ENCODE data around the gene WIZ.

The WIZ gene

GRCh38 chr19:15457701-15458484 lies 8.1 kb upstream of the WIZ start:
- Histone ChIP-seq H3K36me3 (ENCODE audit: control insufficient read depth, insufficient read depth, low read length) (peaks cover 57% of the 10 kb centered on the region), H3K27me3 (replicated peaks; ENCODE audit: control insufficient read depth, insufficient read depth, low read length) (no peaks in the 10 kb centered on the region), H3K4me3 (replicated peaks; ENCODE audit: low read depth, low read length) (no peak overlapping the region)
- TF ChIP-seq, protein P1, sequence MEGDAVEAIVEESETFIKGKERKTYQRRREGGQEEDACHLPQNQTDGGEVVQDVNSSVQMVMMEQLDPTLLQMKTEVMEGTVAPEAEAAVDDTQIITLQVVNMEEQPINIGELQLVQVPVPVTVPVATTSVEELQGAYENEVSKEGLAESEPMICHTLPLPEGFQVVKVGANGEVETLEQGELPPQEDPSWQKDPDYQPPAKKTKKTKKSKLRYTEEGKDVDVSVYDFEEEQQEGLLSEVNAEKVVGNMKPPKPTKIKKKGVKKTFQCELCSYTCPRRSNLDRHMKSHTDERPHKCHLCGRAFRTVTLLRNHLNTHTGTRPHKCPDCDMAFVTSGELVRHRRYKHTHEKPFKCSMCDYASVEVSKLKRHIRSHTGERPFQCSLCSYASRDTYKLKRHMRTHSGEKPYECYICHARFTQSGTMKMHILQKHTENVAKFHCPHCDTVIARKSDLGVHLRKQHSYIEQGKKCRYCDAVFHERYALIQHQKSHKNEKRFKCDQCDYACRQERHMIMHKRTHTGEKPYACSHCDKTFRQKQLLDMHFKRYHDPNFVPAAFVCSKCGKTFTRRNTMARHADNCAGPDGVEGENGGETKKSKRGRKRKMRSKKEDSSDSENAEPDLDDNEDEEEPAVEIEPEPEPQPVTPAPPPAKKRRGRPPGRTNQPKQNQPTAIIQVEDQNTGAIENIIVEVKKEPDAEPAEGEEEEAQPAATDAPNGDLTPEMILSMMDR (IDR thresholded peaks at IDR 0.05; ENCODE audit: insufficient read depth, low read length, poor library complexity, severe bottlenecking): no peak
- no peak for DNase-seq (ENCODE audit: extremely low read depth, insufficient read length)

DNA sequence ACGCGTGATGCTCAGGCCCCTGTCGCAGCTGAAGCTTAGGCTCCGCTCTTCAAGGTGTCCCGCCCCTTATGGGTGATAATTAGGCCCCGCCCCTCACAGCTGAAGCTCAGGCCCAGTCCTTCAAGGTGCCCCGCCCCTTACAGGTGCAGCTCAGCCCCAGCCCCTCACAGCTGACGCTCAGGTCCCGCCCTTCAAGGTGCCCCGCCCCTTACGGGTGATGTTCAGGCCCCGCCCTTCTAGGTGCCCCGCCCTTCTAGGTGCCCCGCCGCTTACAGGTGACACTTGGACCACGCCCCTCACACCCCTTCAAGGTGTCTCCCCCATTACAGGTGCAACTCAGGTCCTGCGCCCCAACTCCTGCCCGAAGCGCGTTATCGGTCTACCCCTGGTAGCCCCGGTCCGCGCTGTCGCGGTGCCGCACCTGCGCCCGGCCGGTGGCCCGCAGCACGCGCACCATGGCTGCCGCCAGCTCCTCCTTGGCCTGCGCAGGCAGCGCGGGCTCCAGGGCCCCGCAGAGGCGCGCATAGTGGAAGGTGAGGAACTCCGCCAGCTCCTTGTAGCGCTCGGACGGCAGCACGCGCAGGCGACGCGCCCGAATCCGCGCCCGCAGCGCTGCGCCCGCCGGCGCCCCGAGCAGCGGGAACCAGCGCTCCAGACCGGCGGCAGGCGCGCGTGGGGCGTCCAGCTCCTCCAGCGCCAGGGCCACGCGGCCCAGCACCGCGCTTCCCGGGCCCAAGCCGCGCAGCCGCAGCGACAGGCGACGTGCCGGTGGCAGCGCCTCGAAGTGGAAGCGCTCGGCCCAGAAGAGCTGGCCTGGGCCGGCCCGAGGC lies 7.3 kb upstream of the WIZ start:
- TF ChIP-seq, protein P1 (IDR thresholded peaks at IDR 0.05; ENCODE audit: insufficient read depth, low read length, poor library complexity, severe bottlenecking): no peak
- no peaks in the 10 kb centered on the region for H3K27me3 ChIP-seq (replicated peaks; ENCODE audit: control insufficient read depth, insufficient read depth, low read length)
- no peak for DNase-seq (ENCODE audit: extremely low read depth, insufficient read length)
- peaks cover 60% of the 10 kb centered on the region for H3K36me3 ChIP-seq (ENCODE audit: control insufficient read depth, insufficient read depth, low read length)
- H3K4me3 ChIP-seq (replicated peaks; ENCODE audit: low read depth, low read length): no peak overlapping the region

- DNase-seq (ENCODE audit: extremely low read depth, insufficient read length): no peak
- Histone ChIP-seq H3K36me3 (ENCODE audit: control insufficient read depth, insufficient read depth, low read length) (peaks cover 61% of the 10 kb centered on the region), H3K4me3 (replicated peaks; ENCODE audit: low read depth, low read length) (no peak overlapping the region), H3K27me3 (replicated peaks; ENCODE audit: control insufficient read depth, insufficient read depth, low read length) (no peaks in the 10 kb centered on the region)
- TF ChIP-seq, protein P1 (IDR thresholded peaks at IDR 0.05; ENCODE audit: insufficient read depth, low read length, poor library complexity, severe bottlenecking): no peak
Observed at GRCh38 chr19:15456441-15456840, 6.7 kb upstream of the WIZ start.

DNA sequence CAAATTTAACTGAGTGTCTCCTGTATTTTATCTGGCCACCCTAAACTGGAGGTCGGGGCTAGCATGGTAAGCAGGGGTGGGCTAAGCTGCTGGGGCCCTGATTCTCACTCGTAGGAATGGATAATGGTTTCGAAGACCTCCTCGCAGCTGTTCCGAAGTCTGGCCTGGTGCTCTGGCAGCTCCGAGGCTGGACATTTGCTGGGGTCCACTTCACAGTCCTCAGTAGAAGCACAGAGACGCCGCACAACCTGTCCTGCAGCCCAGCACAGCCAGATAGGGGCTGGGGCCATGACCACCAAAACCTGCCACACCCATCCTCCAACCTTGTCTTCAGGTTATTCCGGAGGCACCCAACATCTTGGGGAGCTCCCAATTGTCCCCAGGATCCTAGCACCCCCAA lies 6.2 kb upstream of the WIZ start:
- no peaks in the 10 kb centered on the region for H3K27me3 ChIP-seq (replicated peaks; ENCODE audit: control insufficient read depth, insufficient read depth, low read length)
- no peak overlapping the region for H3K4me3 ChIP-seq (replicated peaks; ENCODE audit: low read depth, low read length)
- DNase-seq (ENCODE audit: extremely low read depth, insufficient read length): no peak
- TF ChIP-seq, protein P1 (IDR thresholded peaks at IDR 0.05; ENCODE audit: insufficient read depth, low read length, poor library complexity, severe bottlenecking): no peak
- H3K36me3 ChIP-seq (ENCODE audit: control insufficient read depth, insufficient read depth, low read length): peaks cover 58% of the 10 kb centered on the region

DNA sequence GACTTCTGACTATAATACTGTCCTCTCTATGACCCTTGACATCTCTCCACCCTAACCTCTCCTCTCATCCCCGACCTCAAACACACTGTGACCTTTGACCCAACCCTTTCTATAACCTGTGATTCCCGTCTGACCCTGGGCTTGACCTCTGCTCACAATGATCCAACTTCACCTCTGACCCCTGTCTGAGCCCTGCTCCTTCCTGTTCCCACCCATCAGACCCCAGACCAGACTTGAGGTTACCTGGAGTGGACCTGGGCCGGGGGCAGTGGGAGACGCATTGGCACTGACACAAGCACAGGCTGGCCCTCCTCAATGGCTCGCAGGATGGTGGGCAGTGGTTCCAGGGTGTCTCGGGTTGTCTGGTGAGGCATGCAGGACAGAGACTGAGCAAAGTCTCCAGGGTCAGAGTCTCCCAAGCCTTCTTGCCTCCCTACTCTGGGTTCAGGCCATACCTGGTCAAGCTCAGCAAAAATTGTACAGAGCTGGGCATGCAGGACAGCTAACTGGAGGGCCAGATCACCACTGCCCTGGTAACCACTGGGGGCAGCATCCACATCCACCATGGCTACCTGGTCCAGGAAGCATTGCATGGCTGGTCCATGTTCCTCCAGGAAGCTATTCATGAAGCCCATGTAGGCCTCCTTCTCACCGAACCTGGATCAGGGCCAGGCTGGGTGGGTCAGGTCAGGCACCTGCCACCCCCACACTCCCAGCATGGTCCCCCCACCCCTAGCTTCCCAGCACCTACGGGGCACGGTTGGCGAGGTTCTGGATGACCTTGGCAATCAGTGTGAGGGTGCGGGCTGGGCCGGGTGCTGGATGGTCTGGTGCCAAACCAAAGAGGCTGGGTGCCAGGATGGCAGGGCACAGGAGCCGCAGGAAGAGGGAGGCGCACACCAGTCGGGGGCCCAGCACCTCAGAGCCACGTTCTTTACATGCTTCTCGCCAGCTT lies 4.4 kb upstream of the WIZ start:
- Histone ChIP-seq H3K4me3 (replicated peaks; ENCODE audit: low read depth, low read length) (no peak overlapping the region), H3K27me3 (replicated peaks; ENCODE audit: control insufficient read depth, insufficient read depth, low read length) (no peaks in the 10 kb centered on the region), H3K36me3 (ENCODE audit: control insufficient read depth, insufficient read depth, low read length) (peaks cover 48% of the 10 kb centered on the region)
- DNase-seq (ENCODE audit: extremely low read depth, insufficient read length): no peak
- TF ChIP-seq, protein P1 (IDR thresholded peaks at IDR 0.05; ENCODE audit: insufficient read depth, low read length, poor library complexity, severe bottlenecking): no peak

Data from GM06990 (cell line).